ENCODE measurements around the gene PSTPIP1.

Gene PSTPIP1

GRCh38 chr15:76993114-76993725 lies 1.7 kb upstream of the PSTPIP1 start:
- no peak overlapping the region for H3K9ac ChIP-seq (ENCODE audit: insufficient read length, low read depth)
- DNase-seq (ENCODE audit: low read depth, low spot score) = no peak

GRCh38 chr15:76994001-76994400 lies 925 bp upstream of the PSTPIP1 start:
- Histone ChIP-seq H3K9me3 (ENCODE audit: insufficient read depth, low read length) (no peaks in the 10 kb centered on the region), H3K9ac (ENCODE audit: insufficient read length, low read depth) (no peak overlapping the region), H3K4me1 (ENCODE audit: insufficient read depth, insufficient read length) (peaks cover 20% of the 10 kb centered on the region), H3K4me3 (ENCODE audit: insufficient read length, low read depth) (no peak overlapping the region), H3K36me3 (ENCODE audit: insufficient read depth, insufficient read length, low read length) (no peaks in the 10 kb centered on the region), H3K27me3 (ENCODE audit: insufficient read depth, insufficient read length) (no peaks in the 10 kb centered on the region)
- no peak for DNase-seq (ENCODE audit: low read depth, low spot score)
- TF ChIP-seq YY1 (IDR thresholded peaks at IDR 0.05; ENCODE audit: insufficient read depth, insufficient read length) (no peak), ZNF274 (IDR thresholded peaks at IDR 0.05; ENCODE audit: low read depth, low read length) (no peak), SUZ12 (IDR thresholded peaks at IDR 0.05; ENCODE audit: extremely low read depth, insufficient read depth, insufficient read length) (no peak)

More at GRCh38 chr15:76993114-76993725, 1.7 kb upstream of the PSTPIP1 start:
- H3K4me1 ChIP-seq (ENCODE audit: insufficient read depth, insufficient read length) = peaks cover 28% of the 10 kb centered on the region
- no peaks in the 10 kb centered on the region for H3K9me3 ChIP-seq (ENCODE audit: insufficient read depth, low read length)
- no peak overlapping the region for H3K4me3 ChIP-seq (ENCODE audit: insufficient read length, low read depth)
- H3K27me3 ChIP-seq (ENCODE audit: insufficient read depth, insufficient read length) = no peaks in the 10 kb centered on the region
- H3K36me3 ChIP-seq (ENCODE audit: insufficient read depth, insufficient read length, low read length) = no peaks in the 10 kb centered on the region
- no peak for TF ChIP-seq SUZ12 (IDR thresholded peaks at IDR 0.05; ENCODE audit: extremely low read depth, insufficient read depth, insufficient read length)
- no peak for TF ChIP-seq ZNF274 (IDR thresholded peaks at IDR 0.05; ENCODE audit: low read depth, low read length)
- TF ChIP-seq YY1 (IDR thresholded peaks at IDR 0.05; ENCODE audit: insufficient read depth, insufficient read length) = no peak

DNA sequence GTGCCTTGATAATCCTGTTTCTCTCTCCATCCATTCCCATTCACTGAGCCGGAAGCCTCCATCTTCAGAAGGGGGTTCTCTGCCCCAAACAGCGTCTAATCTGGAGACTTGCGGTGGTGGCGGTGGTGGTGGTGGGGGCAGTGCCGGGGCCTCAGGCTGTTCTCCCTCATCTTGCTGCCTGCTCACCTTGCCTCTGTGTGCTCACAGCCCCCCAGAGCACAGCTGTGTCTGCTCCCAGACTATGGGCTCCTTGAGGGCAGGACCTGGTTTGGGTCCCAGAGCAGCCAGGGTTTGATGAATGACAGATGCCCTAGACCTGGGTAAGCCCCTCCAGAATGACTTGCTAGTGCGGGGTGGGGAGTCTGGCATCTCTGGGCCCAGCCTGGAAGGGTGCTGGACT lies 430 bp upstream of the PSTPIP1 start:
- no peak overlapping the region for H3K4me3 ChIP-seq (ENCODE audit: insufficient read length, low read depth)
- TF ChIP-seq YY1 (IDR thresholded peaks at IDR 0.05; ENCODE audit: insufficient read depth, insufficient read length) (no peak), SUZ12 (IDR thresholded peaks at IDR 0.05; ENCODE audit: extremely low read depth, insufficient read depth, insufficient read length) (no peak), ZNF274 (IDR thresholded peaks at IDR 0.05; ENCODE audit: low read depth, low read length) (no peak)
- no peaks in the 10 kb centered on the region for H3K9me3 ChIP-seq (ENCODE audit: insufficient read depth, low read length)
- no peak for DNase-seq (ENCODE audit: low read depth, low spot score)
- H3K36me3 ChIP-seq (ENCODE audit: insufficient read depth, insufficient read length, low read length) = no peaks in the 10 kb centered on the region
- H3K9ac ChIP-seq (ENCODE audit: insufficient read length, low read depth) = no peak overlapping the region
- peaks cover 18% of the 10 kb centered on the region for H3K4me1 ChIP-seq (ENCODE audit: insufficient read depth, insufficient read length)
- H3K27me3 ChIP-seq (ENCODE audit: insufficient read depth, insufficient read length) = no peaks in the 10 kb centered on the region

GRCh38 chr15:76996076-76996525 lies 1.2 kb downstream of the PSTPIP1 start:
- Histone ChIP-seq H3K4me3 (ENCODE audit: insufficient read length, low read depth) (no peak overlapping the region), H3K27me3 (ENCODE audit: insufficient read depth, insufficient read length) (no peaks in the 10 kb centered on the region), H3K4me1 (ENCODE audit: insufficient read depth, insufficient read length) (peaks cover 18% of the 10 kb centered on the region), H3K9me3 (ENCODE audit: insufficient read depth, low read length) (no peaks in the 10 kb centered on the region), H3K36me3 (ENCODE audit: insufficient read depth, insufficient read length, low read length) (no peaks in the 10 kb centered on the region), H3K9ac (ENCODE audit: insufficient read length, low read depth) (no peak overlapping the region)
- DNase-seq (ENCODE audit: low read depth, low spot score) = no peak
- TF ChIP-seq SUZ12 (IDR thresholded peaks at IDR 0.05; ENCODE audit: extremely low read depth, insufficient read depth, insufficient read length) (no peak), ZNF274 (IDR thresholded peaks at IDR 0.05; ENCODE audit: low read depth, low read length) (no peak), YY1 (IDR thresholded peaks at IDR 0.05; ENCODE audit: insufficient read depth, insufficient read length) (no peak)

DNA sequence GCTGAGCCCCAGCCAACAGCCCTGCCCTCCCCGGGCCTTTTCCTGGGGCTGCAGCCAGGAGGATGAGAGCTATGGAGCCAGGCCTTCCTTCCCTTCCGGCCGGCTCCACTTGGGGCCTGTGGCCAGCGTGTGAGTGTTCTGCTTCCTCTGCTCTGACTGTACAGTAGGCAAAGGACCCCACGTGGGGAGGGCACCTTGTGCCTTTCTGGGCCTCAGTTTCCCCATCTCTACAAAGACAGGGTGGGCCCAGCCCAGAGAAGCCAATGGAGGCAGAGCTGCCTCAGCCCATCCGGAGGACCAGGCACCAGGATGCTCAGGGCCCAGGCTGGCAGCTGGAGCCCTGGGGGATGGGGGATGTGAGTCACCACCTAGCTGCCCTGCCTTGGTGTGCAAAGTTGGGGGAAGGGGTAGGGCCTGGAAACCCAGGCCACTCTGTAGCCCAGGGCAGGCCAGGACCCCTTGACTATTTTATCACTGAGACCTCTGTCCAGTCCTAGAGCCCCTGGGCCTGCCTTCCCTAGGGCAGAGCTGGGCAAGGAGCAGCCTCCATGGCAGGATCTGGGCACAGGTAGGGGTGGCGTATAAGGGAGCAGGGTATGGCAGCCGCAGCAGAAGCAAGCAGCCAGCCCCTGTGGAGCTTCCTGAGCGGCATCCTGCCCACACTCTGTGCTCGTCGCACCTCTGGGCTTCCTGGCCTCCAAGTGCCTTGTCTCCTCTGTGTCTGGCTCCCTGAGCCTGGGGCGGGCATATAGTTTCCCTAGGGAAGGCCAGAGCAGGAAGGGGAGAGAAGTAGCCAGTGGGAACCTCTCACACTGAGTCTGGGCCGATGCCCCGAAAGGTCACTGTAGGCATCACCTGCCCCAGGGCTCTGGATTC lies 1.8 kb downstream of the PSTPIP1 start:
- TF ChIP-seq ZNF274 (IDR thresholded peaks at IDR 0.05; ENCODE audit: low read depth, low read length) = no peak
- no peak for TF ChIP-seq SUZ12 (IDR thresholded peaks at IDR 0.05; ENCODE audit: extremely low read depth, insufficient read depth, insufficient read length)
- no peak for TF ChIP-seq YY1 (IDR thresholded peaks at IDR 0.05; ENCODE audit: insufficient read depth, insufficient read length)
- Histone ChIP-seq H3K9me3 (ENCODE audit: insufficient read depth, low read length) (no peaks in the 10 kb centered on the region), H3K4me3 (ENCODE audit: insufficient read length, low read depth) (no peak overlapping the region), H3K9ac (ENCODE audit: insufficient read length, low read depth) (no peak overlapping the region), H3K27me3 (ENCODE audit: insufficient read depth, insufficient read length) (no peaks in the 10 kb centered on the region), H3K4me1 (ENCODE audit: insufficient read depth, insufficient read length) (peaks cover 18% of the 10 kb centered on the region), H3K36me3 (ENCODE audit: insufficient read depth, insufficient read length, low read length) (no peaks in the 10 kb centered on the region)
- no peak for DNase-seq (ENCODE audit: low read depth, low spot score)

DNA sequence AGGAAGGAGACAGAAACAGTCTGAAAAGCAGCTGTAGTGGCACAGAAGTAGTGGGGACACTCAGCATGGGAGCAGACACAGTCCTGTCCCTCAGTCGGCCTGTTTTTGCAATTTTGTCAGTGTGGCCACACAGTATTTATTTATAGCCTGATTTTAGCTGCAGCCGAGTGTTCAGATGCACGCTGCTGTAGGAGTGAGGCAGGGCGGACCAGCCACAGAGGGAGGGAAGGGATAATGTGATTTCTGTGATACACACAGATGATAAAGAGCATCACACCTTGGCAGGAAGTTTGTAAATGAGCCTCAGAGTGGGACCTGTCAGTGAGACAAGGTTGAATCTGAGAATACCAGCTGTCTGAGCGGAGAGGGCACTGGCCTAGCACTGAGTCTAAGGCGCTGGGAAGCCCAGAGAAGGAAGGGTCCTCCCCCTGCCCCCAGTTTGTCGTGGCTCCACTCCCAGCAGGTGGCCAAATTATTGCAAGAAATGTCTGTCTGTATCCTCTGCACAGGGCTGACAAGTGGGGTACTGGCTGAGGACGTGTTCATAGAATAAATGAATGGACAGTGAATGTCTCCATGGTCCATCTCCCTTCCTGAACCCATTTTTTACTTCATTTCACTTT lies 3.8 kb downstream of the PSTPIP1 start:
- Histone ChIP-seq H3K9me3 (ENCODE audit: insufficient read depth, low read length) (no peaks in the 10 kb centered on the region), H3K27me3 (ENCODE audit: insufficient read depth, insufficient read length) (no peaks in the 10 kb centered on the region), H3K9ac (ENCODE audit: insufficient read length, low read depth) (no peak overlapping the region), H3K4me1 (ENCODE audit: insufficient read depth, insufficient read length) (peaks cover 18% of the 10 kb centered on the region), H3K4me3 (ENCODE audit: insufficient read length, low read depth) (no peak overlapping the region), H3K36me3 (ENCODE audit: insufficient read depth, insufficient read length, low read length) (no peaks in the 10 kb centered on the region)
- no peak for DNase-seq (ENCODE audit: low read depth, low spot score)
- no peak for TF ChIP-seq YY1 (IDR thresholded peaks at IDR 0.05; ENCODE audit: insufficient read depth, insufficient read length)
- no peak for TF ChIP-seq ZNF274 (IDR thresholded peaks at IDR 0.05; ENCODE audit: low read depth, low read length)
- TF ChIP-seq SUZ12 (IDR thresholded peaks at IDR 0.05; ENCODE audit: extremely low read depth, insufficient read depth, insufficient read length) = no peak

DNA sequence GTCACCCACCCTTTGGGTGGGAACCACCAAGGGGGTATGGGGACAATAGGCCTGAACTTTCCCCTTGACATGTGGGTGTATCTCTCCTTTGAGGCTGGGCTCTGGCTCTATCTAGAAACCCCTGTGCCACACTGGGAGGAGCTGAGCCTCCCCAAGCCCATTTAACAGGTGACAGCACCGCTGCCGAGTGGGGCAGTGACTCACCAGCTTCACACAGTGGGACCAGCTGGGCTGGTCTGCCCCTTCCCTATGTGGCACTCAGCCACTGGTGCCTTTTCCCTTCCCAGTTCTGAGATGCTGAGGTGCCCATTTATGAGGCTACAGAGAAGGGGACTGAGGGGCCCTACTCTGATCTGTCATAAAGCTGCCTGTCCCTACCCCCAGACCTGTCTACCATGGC lies 5.1 kb downstream of the PSTPIP1 start:
- no peaks in the 10 kb centered on the region for H3K27me3 ChIP-seq (ENCODE audit: insufficient read depth, insufficient read length)
- peaks cover 14% of the 10 kb centered on the region for H3K4me1 ChIP-seq (ENCODE audit: insufficient read depth, insufficient read length)
- DNase-seq (ENCODE audit: low read depth, low spot score) = no peak
- TF ChIP-seq SUZ12 (IDR thresholded peaks at IDR 0.05; ENCODE audit: extremely low read depth, insufficient read depth, insufficient read length) (no peak), ZNF274 (IDR thresholded peaks at IDR 0.05; ENCODE audit: low read depth, low read length) (no peak), YY1 (IDR thresholded peaks at IDR 0.05; ENCODE audit: insufficient read depth, insufficient read length) (no peak)
- H3K9me3 ChIP-seq (ENCODE audit: insufficient read depth, low read length) = no peaks in the 10 kb centered on the region
- H3K36me3 ChIP-seq (ENCODE audit: insufficient read depth, insufficient read length, low read length) = no peaks in the 10 kb centered on the region
- H3K4me3 ChIP-seq (ENCODE audit: insufficient read length, low read depth) = no peak overlapping the region
- no peak overlapping the region for H3K9ac ChIP-seq (ENCODE audit: insufficient read length, low read depth)

Data from NT2/D1 (cell line).